22Rv1 (cell line): ENCODE results near the gene GLUL.

Source experiments
- ZFX ChIP-seq: fragments of 450-650 bp; IDR thresholded peaks from 2 replicates; pipeline ENCODE4 v1.6.1; 2017; ENCODE audit warnings: antibody characterized with exemption, borderline replicate concordance
- TF ChIP-seq, protein P1 (sequence below): fragments of 450-650 bp; IDR thresholded peaks from 2 replicates; pipeline ENCODE4 v1.5.1; 2017; ENCODE audit warnings: mild to moderate bottlenecking

DNA sequence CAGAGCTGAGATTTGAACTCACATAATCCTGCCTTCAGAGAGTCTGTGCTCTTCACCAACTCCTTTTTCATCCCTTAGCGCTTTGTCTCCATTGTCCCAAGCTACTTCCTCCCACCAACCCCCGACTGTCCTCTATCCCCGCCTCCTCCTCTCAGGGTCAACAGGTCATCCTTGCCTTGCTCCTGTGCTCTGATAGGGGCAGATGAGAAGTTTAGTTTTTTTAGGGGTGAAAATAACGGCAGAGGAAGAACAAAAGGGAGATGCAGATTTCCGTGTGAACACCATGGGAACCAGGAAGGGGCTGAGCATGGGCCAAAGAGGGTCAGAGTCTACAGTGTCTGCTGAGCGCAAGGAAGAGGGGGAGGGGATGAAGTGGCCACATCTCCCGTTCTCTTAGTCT is 31.9 kb downstream of the GLUL start:
- TF ChIP-seq, protein P1, sequence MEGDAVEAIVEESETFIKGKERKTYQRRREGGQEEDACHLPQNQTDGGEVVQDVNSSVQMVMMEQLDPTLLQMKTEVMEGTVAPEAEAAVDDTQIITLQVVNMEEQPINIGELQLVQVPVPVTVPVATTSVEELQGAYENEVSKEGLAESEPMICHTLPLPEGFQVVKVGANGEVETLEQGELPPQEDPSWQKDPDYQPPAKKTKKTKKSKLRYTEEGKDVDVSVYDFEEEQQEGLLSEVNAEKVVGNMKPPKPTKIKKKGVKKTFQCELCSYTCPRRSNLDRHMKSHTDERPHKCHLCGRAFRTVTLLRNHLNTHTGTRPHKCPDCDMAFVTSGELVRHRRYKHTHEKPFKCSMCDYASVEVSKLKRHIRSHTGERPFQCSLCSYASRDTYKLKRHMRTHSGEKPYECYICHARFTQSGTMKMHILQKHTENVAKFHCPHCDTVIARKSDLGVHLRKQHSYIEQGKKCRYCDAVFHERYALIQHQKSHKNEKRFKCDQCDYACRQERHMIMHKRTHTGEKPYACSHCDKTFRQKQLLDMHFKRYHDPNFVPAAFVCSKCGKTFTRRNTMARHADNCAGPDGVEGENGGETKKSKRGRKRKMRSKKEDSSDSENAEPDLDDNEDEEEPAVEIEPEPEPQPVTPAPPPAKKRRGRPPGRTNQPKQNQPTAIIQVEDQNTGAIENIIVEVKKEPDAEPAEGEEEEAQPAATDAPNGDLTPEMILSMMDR, result no peak
- TF ChIP-seq ZFX, result no peak
